ENCODE data around the gene FOXN1.

DNA sequence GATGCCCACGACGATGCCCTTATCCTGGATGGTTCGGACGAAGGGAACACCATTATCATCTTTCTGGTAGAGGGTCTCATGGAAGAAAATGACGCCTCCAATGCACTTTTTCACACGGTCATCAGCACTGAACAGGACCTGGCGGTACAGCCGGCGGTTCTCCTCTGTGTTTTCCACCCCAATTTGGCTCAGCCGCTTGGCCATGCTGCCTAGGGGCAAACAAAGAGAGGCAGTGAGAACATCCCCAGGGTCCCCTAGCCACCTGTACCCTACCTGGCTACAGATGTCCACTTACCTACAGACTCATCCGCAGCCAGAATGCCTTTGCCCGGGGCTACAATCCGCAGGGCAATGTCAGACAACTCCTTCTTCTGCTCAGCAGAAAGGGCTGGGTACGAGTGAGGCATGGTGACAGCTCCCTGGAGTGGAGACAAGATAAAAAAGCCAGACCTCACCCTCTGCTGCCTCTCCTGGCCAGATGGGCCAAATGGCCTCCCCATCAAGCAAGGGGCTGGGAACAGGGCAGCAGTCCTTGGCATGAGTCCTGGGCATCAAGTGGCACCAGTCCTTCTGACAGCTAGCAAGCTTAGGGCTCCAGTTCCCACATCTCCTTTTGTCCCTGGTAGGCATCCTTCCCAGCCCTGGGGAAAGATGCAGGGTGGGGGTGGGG is 69.1 kb downstream of the FOXN1 start:
- TF ChIP-seq, protein P1, sequence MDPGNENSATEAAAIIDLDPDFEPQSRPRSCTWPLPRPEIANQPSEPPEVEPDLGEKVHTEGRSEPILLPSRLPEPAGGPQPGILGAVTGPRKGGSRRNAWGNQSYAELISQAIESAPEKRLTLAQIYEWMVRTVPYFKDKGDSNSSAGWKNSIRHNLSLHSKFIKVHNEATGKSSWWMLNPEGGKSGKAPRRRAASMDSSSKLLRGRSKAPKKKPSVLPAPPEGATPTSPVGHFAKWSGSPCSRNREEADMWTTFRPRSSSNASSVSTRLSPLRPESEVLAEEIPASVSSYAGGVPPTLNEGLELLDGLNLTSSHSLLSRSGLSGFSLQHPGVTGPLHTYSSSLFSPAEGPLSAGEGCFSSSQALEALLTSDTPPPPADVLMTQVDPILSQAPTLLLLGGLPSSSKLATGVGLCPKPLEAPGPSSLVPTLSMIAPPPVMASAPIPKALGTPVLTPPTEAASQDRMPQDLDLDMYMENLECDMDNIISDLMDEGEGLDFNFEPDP (CRISPR knock-in tag; conservative IDR thresholded peaks at IDR 0.05) = no peak
- TF ChIP-seq HIVEP1 (CRISPR knock-in tag; IDR thresholded peaks at IDR 0.05) (no peak), TCF7L2 (IDR thresholded peaks at IDR 0.05; ENCODE audit: low read depth, low read length) (no peak), STAT5B (CRISPR knock-in tag; IDR thresholded peaks at IDR 0.05) (no peak)

Measured in HepG2 (cell line).